HG03108 (cell line): Measurements from ENCODE around the gene TMSB10.

ENCODE experiments used
- ATAC-seq: cut with Tn5 transposase; IDR thresholded peaks from one replicate; pipeline ENCODE4 v1.9.1; 2021; ENCODE audit warnings: moderate library complexity; ENCODE audit not compliant: unreplicated experiment

The TMSB10 gene

GRCh38 chr2:84879584-84880394 lies 25.7 kb upstream of the TMSB10 start:
- ATAC-seq = peak; percentile 40

GRCh38 chr2:84880395-84880644 lies 25.1 kb upstream of the TMSB10 start:
- ATAC-seq = no peak

GRCh38 chr2:84880645-84881521 lies 24.6 kb upstream of the TMSB10 start, which contains the start of gene TRABD2A:
TRABD2A (minus strand) TSS chr2:84881084; CDS start chr2:84881039, 45 bp downstream.
- no peak for ATAC-seq

GRCh38 chr2:84881581-84882413 lies 23.7 kb upstream of the TMSB10 start:
- peak; percentile 68 for ATAC-seq

GRCh38 chr2:84882414-84882738 lies 23.1 kb upstream of the TMSB10 start:
- no peak for ATAC-seq

GRCh38 chr2:84882775-84883550 lies 22.5 kb upstream of the TMSB10 start:
- no peak for ATAC-seq

GRCh38 chr2:84884449-84884848 lies 21.0 kb upstream of the TMSB10 start:
- no peak for ATAC-seq

GRCh38 chr2:84885111-84885510 lies 20.3 kb upstream of the TMSB10 start:
- ATAC-seq = no peak

- no peak for ATAC-seq
These were observed 18.7 kb upstream of the TMSB10 start for GRCh38 chr2:84886791-84887190.

GRCh38 chr2:84888401-84889276 lies 16.8 kb upstream of the TMSB10 start:
- ATAC-seq = peak; percentile 90

GRCh38 chr2:84889332-84889731 lies 16.1 kb upstream of the TMSB10 start:
- no peak for ATAC-seq

- no peak for ATAC-seq
These were observed 14.0 kb upstream of the TMSB10 start for GRCh38 chr2:84891355-84892010.

GRCh38 chr2:84894131-84894586 lies 11.3 kb upstream of the TMSB10 start:
- no peak for ATAC-seq

GRCh38 chr2:84894758-84895520 lies 10.5 kb upstream of the TMSB10 start:
- ATAC-seq = peak; percentile 31

- ATAC-seq = no peak
These were observed 8.9 kb upstream of the TMSB10 start for GRCh38 chr2:84896567-84896966.

- ATAC-seq = no peak
These were observed 7.7 kb upstream of the TMSB10 start for GRCh38 chr2:84897773-84898172.

GRCh38 chr2:84899304-84900204 lies 5.9 kb upstream of the TMSB10 start:
- ATAC-seq = no peak
